Lower lobe of right lung (tissue), 2 donors: ENCODE measurements around the gene CHST3. TPM values are rescaled to one million over a fixed set of nuclear protein-coding genes. Genes with fewer than 3 reads are reported as not detected.

Source experiments
- ATAC-seq, 2 donors: fragments of 200-7000 bp; cut with Tn5 transposase; one replicate each; pipeline ENCODE4 v1.9.1; 2020 to 2022; ENCODE audit warnings: mild to moderate bottlenecking in 2 of 2, moderate library complexity in 2 of 2
- DNase-seq: peaks from one replicate; pipeline ENCODE4 v3.0.0-alpha.2; 2020
- H3K27ac ChIP-seq: fragments of 200-600 bp; one replicate; pipeline ENCODE4 v1.8.0; 2022
- H3K27me3 ChIP-seq: fragments of 200-600 bp; one replicate; pipeline ENCODE4 v1.8.0; 2022; ENCODE audit warnings: low read depth
- H3K36me3 ChIP-seq: fragments of 200-600 bp; one replicate; pipeline ENCODE4 v1.8.0; 2022; ENCODE audit warnings: mild to moderate bottlenecking
- H3K4me1 ChIP-seq: fragments of 200-600 bp; one replicate; pipeline ENCODE4 v1.8.0; 2022
- H3K4me3 ChIP-seq: fragments of 200-600 bp; one replicate; pipeline ENCODE4 v1.8.0; 2022; ENCODE audit warnings: mild to moderate bottlenecking
- H3K9me3 ChIP-seq: fragments of 200-600 bp; one replicate; pipeline ENCODE4 v1.8.0; 2022
- CTCF ChIP-seq: fragments of 200-600 bp; IDR thresholded peaks from one replicate; pipeline ENCODE4 v1.8.0; 2022; ENCODE audit warnings: antibody characterized with exemption, mild to moderate bottlenecking
- intact Hi-C: fragments of 100-400 bp; cut with DNase I; formaldehyde crosslinking; loops from one replicate; pipeline ENCODE4 v1.11.0; 2022
- total RNA-seq: library from RNA; stranded (reverse); fragmentation: NEBNext Ultra II Directional; extraction: Animal tissue kit (Norgen Biotek cat#: 25700); gene quantifications from one replicate; pipeline ENCODE4 v1.2.1, GENCODE V29; 2021
- donor health status: DM: no; HTN: yes; CAD: no; lungs with severe emphysema.

CHST3 gene
- total RNA-seq, 1 donor from 2014 or later, result 12.0 TPM

GRCh38 chr10:72056932-72057751, 92.9 kb downstream of the CHST3 start:
- H3K36me3 ChIP-seq, result no peaks in the 10 kb centered on the region
- H3K27ac ChIP-seq, result no peak overlapping the region

GRCh38 chr10:72058347-72058898, 94.2 kb downstream of the CHST3 start:
- H3K4me3 ChIP-seq, result no peak overlapping the region
- no peaks in the 10 kb centered on the region for H3K4me1 ChIP-seq
- ATAC-seq, result no peak
- no peaks in the 10 kb centered on the region for H3K9me3 ChIP-seq
- H3K27ac ChIP-seq, result no peak overlapping the region
- no peak for DNase-seq
- H3K27me3 ChIP-seq, result no peaks in the 10 kb centered on the region
- H3K36me3 ChIP-seq, result no peaks in the 10 kb centered on the region
- no peak for TF ChIP-seq CTCF
- intact Hi-C loops, result no loop called here

More at GRCh38 chr10:72056932-72057751, 92.9 kb downstream of the CHST3 start:
- H3K27me3 ChIP-seq, result no peaks in the 10 kb centered on the region
- H3K4me3 ChIP-seq, result no peak overlapping the region
- H3K4me1 ChIP-seq, result no peaks in the 10 kb centered on the region
- DNase-seq (no peak), ATAC-seq (no peak)
- no peak for TF ChIP-seq CTCF
- intact Hi-C loops, result no loop called here
- H3K9me3 ChIP-seq, result no peaks in the 10 kb centered on the region

- TF ChIP-seq CTCF, result no peak
- no peaks in the 10 kb centered on the region for H3K9me3 ChIP-seq
- DNase-seq, result no peak
- no peak overlapping the region for H3K27ac ChIP-seq
- no peaks in the 10 kb centered on the region for H3K4me1 ChIP-seq
- H3K36me3 ChIP-seq, result no peaks in the 10 kb centered on the region
- no peak for ATAC-seq
- H3K4me3 ChIP-seq, result no peak overlapping the region
- intact Hi-C loops, result no loop called here
- no peaks in the 10 kb centered on the region for H3K27me3 ChIP-seq
These were observed 95.0 kb downstream of the CHST3 start for GRCh38 chr10:72058989-72059842.

GRCh38 chr10:72059843-72060822, 95.9 kb downstream of the CHST3 start:
- Histone ChIP-seq H3K9me3 (no peaks in the 10 kb centered on the region), H3K27ac (no peak overlapping the region), H3K4me1 (no peaks in the 10 kb centered on the region), H3K36me3 (no peaks in the 10 kb centered on the region), H3K4me3 (no peak overlapping the region), H3K27me3 (no peaks in the 10 kb centered on the region)
- no peak for DNase-seq
- TF ChIP-seq CTCF, result no peak
- no peak for ATAC-seq
- intact Hi-C loops, result no loop called here

- intact Hi-C loops, result no loop called here
- ATAC-seq, result no peak
- DNase-seq, result no peak
- no peak for TF ChIP-seq CTCF
- H3K27me3 ChIP-seq, result no peaks in the 10 kb centered on the region
- no peak overlapping the region for H3K27ac ChIP-seq
- no peaks in the 10 kb centered on the region for H3K4me1 ChIP-seq
- H3K9me3 ChIP-seq, result no peaks in the 10 kb centered on the region
- peaks cover 4% of the 10 kb centered on the region for H3K36me3 ChIP-seq
- H3K4me3 ChIP-seq, result no peak overlapping the region
These were observed 97.3 kb downstream of the CHST3 start for GRCh38 chr10:72061491-72061890.
